GM21737 (cell line): ENCODE measurements around the gene CCDC124.

Experiments
- ATAC-seq: cut with Tn5 transposase; IDR thresholded peaks from one replicate; pipeline ENCODE4 v1.9.1; 2021; ENCODE audit warnings: mild to moderate bottlenecking, moderate library complexity; ENCODE audit not compliant: unreplicated experiment

The CCDC124 gene

GRCh38 chr19:17951990-17952976 is 19.5 kb downstream of the CCDC124 start:
- ATAC-seq = no peak

GRCh38 chr19:17953316-17953801 is 20.5 kb downstream of the CCDC124 start:
- ATAC-seq = no peak

- no peak for ATAC-seq
Measured at GRCh38 chr19:17953869-17954268, 21.1 kb downstream of the CCDC124 start.

- ATAC-seq = no peak
Measured at GRCh38 chr19:17954401-17954800, 21.6 kb downstream of the CCDC124 start.

GRCh38 chr19:17957149-17957849 is 24.5 kb downstream of the CCDC124 start:
- ATAC-seq = no peak

GRCh38 chr19:17957885-17958284 is 25.1 kb downstream of the CCDC124 start:
- ATAC-seq = no peak

- ATAC-seq = no peak
Measured at GRCh38 chr19:17963936-17964691, 31.3 kb downstream of the CCDC124 start.

- no peak for ATAC-seq
Measured at GRCh38 chr19:17965370-17966128, 32.7 kb downstream of the CCDC124 start.

GRCh38 chr19:17966129-17966483 is 33.3 kb downstream of the CCDC124 start:
- no peak for ATAC-seq

GRCh38 chr19:17966550-17967256 is 33.9 kb downstream of the CCDC124 start, which contains the start of gene KCNN1:
TSS of gene KCNN1 (plus strand) at chr19:17967107. CDS start at chr19:17973889, 6,782 bp downstream.
- ATAC-seq = no peak

GRCh38 chr19:17967257-17968051 is 34.6 kb downstream of the CCDC124 start:
- ATAC-seq = no peak

- ATAC-seq = no peak
Measured at GRCh38 chr19:17968362-17968761, 35.5 kb downstream of the CCDC124 start.

- ATAC-seq = no peak
Measured at GRCh38 chr19:17969096-17969792, 36.4 kb downstream of the CCDC124 start.

GRCh38 chr19:17972230-17972629 is 39.4 kb downstream of the CCDC124 start:
- no peak for ATAC-seq

GRCh38 chr19:17973759-17974158 is 40.9 kb downstream of the CCDC124 start:
- no peak for ATAC-seq

GRCh38 chr19:17974551-17974950 is 41.7 kb downstream of the CCDC124 start:
- ATAC-seq = no peak

GRCh38 chr19:17975032-17975431 is 42.2 kb downstream of the CCDC124 start:
- ATAC-seq = no peak

- no peak for ATAC-seq
Measured at GRCh38 chr19:17977021-17977420, 44.2 kb downstream of the CCDC124 start.
